ENCODE measurements around the gene HAS3. TPM values are rescaled to one million over a fixed set of nuclear protein-coding genes. Genes with fewer than 3 reads are reported as not detected.
"Not testable (repeated sequence)": the region's sequence is repeated elsewhere in the genome, so short reads cannot be mapped to it uniquely, and the experiment has no call there.

HAS3 gene
- total RNA-seq = 10 to 100 TPM in 1 of 2 donors, 1 to 10 TPM in 1; 5.1 to 19.9 TPM

- peak within 1 kb of the TSS; percentile 56 to 81 for H3K9ac ChIP-seq (ENCODE audit: low read depth in 2 of 2, low read length in 2 of 2)
- intact Hi-C loops (cut with DNase I) = loop anchor here (5.0 to 10.0 kb wide), 2 partner anchors 111 to 203 kb away; no protein-coding TSS in a partner anchor
- no peaks in the 10 kb centered on the region for H3K9me3 ChIP-seq
- TF ChIP-seq, protein P1, sequence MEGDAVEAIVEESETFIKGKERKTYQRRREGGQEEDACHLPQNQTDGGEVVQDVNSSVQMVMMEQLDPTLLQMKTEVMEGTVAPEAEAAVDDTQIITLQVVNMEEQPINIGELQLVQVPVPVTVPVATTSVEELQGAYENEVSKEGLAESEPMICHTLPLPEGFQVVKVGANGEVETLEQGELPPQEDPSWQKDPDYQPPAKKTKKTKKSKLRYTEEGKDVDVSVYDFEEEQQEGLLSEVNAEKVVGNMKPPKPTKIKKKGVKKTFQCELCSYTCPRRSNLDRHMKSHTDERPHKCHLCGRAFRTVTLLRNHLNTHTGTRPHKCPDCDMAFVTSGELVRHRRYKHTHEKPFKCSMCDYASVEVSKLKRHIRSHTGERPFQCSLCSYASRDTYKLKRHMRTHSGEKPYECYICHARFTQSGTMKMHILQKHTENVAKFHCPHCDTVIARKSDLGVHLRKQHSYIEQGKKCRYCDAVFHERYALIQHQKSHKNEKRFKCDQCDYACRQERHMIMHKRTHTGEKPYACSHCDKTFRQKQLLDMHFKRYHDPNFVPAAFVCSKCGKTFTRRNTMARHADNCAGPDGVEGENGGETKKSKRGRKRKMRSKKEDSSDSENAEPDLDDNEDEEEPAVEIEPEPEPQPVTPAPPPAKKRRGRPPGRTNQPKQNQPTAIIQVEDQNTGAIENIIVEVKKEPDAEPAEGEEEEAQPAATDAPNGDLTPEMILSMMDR (IDR thresholded peaks at IDR 0.05) = no peak
- H3K4me3 ChIP-seq = peak within 1 kb of the TSS; percentile 54
- H3K36me3 ChIP-seq = no peaks in the 10 kb centered on the region
- no peak within 1 kb of the TSS for H3K27ac ChIP-seq
- H3K27me3 ChIP-seq = no peaks in the 10 kb centered on the region
- peak; percentile 63 for DNase-seq
- peaks cover 13% of the 10 kb centered on the region for H3K4me1 ChIP-seq
These were observed at the start of gene HAS3 for GRCh38 chr16:69105501-69106361. Gene HAS3, plus strand, starts transcription at chr16:69105653. Its CDS starts 3,743 bp downstream, at chr16:69109396.

- Histone ChIP-seq H3K9ac (ENCODE audit: low read depth in 2 of 2, low read length in 2 of 2) (no peak overlapping the region), H3K4me3 (no peak overlapping the region), H3K27me3 (no peaks in the 10 kb centered on the region), H3K36me3 (no peaks in the 10 kb centered on the region), H3K27ac (no peak overlapping the region), H3K9me3 (no peaks in the 10 kb centered on the region), H3K4me1 (no peaks in the 10 kb centered on the region)
- TF ChIP-seq, protein P1 (IDR thresholded peaks at IDR 0.05) = no peak
- DNase-seq = no peak
- intact Hi-C loops (cut with DNase I) = no loop called here
These were observed 49.5 kb upstream of the HAS3 start for GRCh38 chr16:69055980-69056379.

GRCh38 chr16:69056421-69056820 lies 49.0 kb upstream of the HAS3 start:
- no peak overlapping the region for H3K9ac ChIP-seq (ENCODE audit: low read depth in 2 of 2, low read length in 2 of 2)
- no peaks in the 10 kb centered on the region for H3K27me3 ChIP-seq
- no peak overlapping the region for H3K4me3 ChIP-seq
- H3K9me3 ChIP-seq = no peaks in the 10 kb centered on the region
- no peak for DNase-seq
- no peaks in the 10 kb centered on the region for H3K36me3 ChIP-seq
- intact Hi-C loops (cut with DNase I) = no loop called here
- H3K27ac ChIP-seq = no peak overlapping the region
- TF ChIP-seq, protein P1 (IDR thresholded peaks at IDR 0.05) = no peak
- no peaks in the 10 kb centered on the region for H3K4me1 ChIP-seq

GRCh38 chr16:69057400-69058378 lies 47.8 kb upstream of the HAS3 start:
- Histone ChIP-seq H3K27ac (no peak overlapping the region), H3K4me1 (no peaks in the 10 kb centered on the region), H3K36me3 (no peaks in the 10 kb centered on the region), H3K9ac (ENCODE audit: low read depth in 2 of 2, low read length in 2 of 2) (no peak overlapping the region), H3K4me3 (no peak overlapping the region), H3K9me3 (no peaks in the 10 kb centered on the region), H3K27me3 (no peaks in the 10 kb centered on the region)
- intact Hi-C loops (cut with DNase I) = no loop called here
- TF ChIP-seq, protein P1 (IDR thresholded peaks at IDR 0.05) = no peak
- no peak for DNase-seq

GRCh38 chr16:69063491-69063890 lies 42.0 kb upstream of the HAS3 start:
- intact Hi-C loops (cut with DNase I); DNase-seq; H3K9me3 ChIP-seq; H3K4me1 ChIP-seq; H3K36me3 ChIP-seq; H3K27me3 ChIP-seq; H3K9ac ChIP-seq (ENCODE audit: low read depth in 2 of 2, low read length in 2 of 2); H3K27ac ChIP-seq; H3K4me3 ChIP-seq: not testable (repeated sequence)

Data from colonic mucosa (tissue), 4 donors.